OCI-LY3 (cell line): ENCODE data around the gene FGD5.

ENCODE experiments used
- CTCF ChIP-seq: fragments of 200-600, 300-600 bp; sonication (generic); IDR thresholded peaks from 2 replicates; pipeline ENCODE4 v1.5.1; 2014; ENCODE audit warnings: antibody characterized with exemption, low read length, low read depth
- EZH2phosphoT487 ChIP-seq: fragments of 200-600 bp; shearing (Covaris generic); IDR thresholded peaks from 2 replicates; pipeline ENCODE4 v1.6.1; 2018; ENCODE audit warnings: antibody characterized with exemption, mixed run types, low read depth

- no peak for TF ChIP-seq CTCF
- TF ChIP-seq EZH2phosphoT487 = no peak
Observed at GRCh38 chr3:14819671-14820070, 909 bp downstream of the FGD5 start.
